ENCODE results near the gene OR4K2. TPM values are rescaled to one million over a fixed set of nuclear protein-coding genes. Genes with fewer than 3 reads are reported as not detected.

Gene OR4K2
- polyA plus RNA-seq, 3 donors, result not detected

GRCh38 chr14:19920021-19920657 lies 45.2 kb downstream of the OR4K2 start, which contains the start of gene OR4K5:
TSS of gene OR4K5 (plus strand) at chr14:19920607. CDS start at chr14:19920607, 0 bp downstream.
- DNase-seq (ENCODE audit: extremely low read depth in 1 of 11, low read depth in 9 of 11, low spot score in 4 of 11), result no peak

GRCh38 chr14:19930617-19931016 lies 55.7 kb downstream of the OR4K2 start, which contains the start of gene OR4K1:
TSS of gene OR4K1 (plus strand) at chr14:19930917. CDS start at chr14:19935667, 4,750 bp downstream.
- no peak for DNase-seq (ENCODE audit: extremely low read depth in 1 of 11, low read depth in 9 of 11, low spot score in 4 of 11)

Other genes with a start within 250 kb of the OR4K2 start
- gene OR11H2, start 161.3 kb upstream of the OR4K2 start, polyA plus RNA-seq (ENCODE audit: insufficient read length in 3 of 3), result not detected
- gene OR4Q3, start 131.6 kb upstream of the OR4K2 start, polyA plus RNA-seq (ENCODE audit: insufficient read length in 3 of 3), result not detected
- not detected for gene OR4M1, start 101.6 kb upstream of the OR4K2 start, polyA plus RNA-seq (ENCODE audit: insufficient read length in 3 of 3)
- gene OR4N2, start 71.4 kb upstream of the OR4K2 start, polyA plus RNA-seq (ENCODE audit: insufficient read length in 3 of 3), result not detected
- not detected for gene OR4K5, start 45.5 kb downstream of the OR4K2 start, polyA plus RNA-seq (ENCODE audit: insufficient read length in 3 of 3)
- gene OR4K1, start 55.8 kb downstream of the OR4K2 start, polyA plus RNA-seq (ENCODE audit: insufficient read length in 3 of 3), result not detected
- gene OR4K15, start 100.4 kb downstream of the OR4K2 start, polyA plus RNA-seq (ENCODE audit: insufficient read length in 3 of 3), result not detected
- not detected for gene OR4Q2, start 127.0 kb downstream of the OR4K2 start, polyA plus RNA-seq (ENCODE audit: insufficient read length in 3 of 3)
- gene OR4K14, start 144.2 kb downstream of the OR4K2 start, polyA plus RNA-seq (ENCODE audit: insufficient read length in 3 of 3), result not detected
- gene OR4K13, start 160.9 kb downstream of the OR4K2 start, polyA plus RNA-seq (ENCODE audit: insufficient read length in 3 of 3), result under 1 TPM in 1 of 3 donors, not detected in 2; 0.01 TPM
- gene OR4L1, start 184.9 kb downstream of the OR4K2 start, polyA plus RNA-seq (ENCODE audit: insufficient read length in 3 of 3), result not detected
- under 1 TPM; 0.03 to 0.11 (median 0.04) TPM for gene OR4K17, start 235.6 kb downstream of the OR4K2 start, polyA plus RNA-seq (ENCODE audit: insufficient read length in 3 of 3)

Data from renal cortex interstitium (tissue), 11 donors.